Measurements from ENCODE around the gene HEPACAM. TPM values are rescaled to one million over a fixed set of nuclear protein-coding genes. Genes with fewer than 3 reads are reported as not detected.

HEPACAM gene
- total RNA-seq, 1 donor from 2014 or later: 3.4 TPM

Other genes starting within 250 kb of the HEPACAM start
- 0.98 TPM for gene NRGN, start 196.1 kb downstream of the HEPACAM start, total RNA-seq
- gene VSIG2, start 183.8 kb downstream of the HEPACAM start, total RNA-seq: 0.74 TPM
- gene ESAM, start 173.8 kb downstream of the HEPACAM start, total RNA-seq: 34.9 TPM
- gene MSANTD2, start 135.6 kb downstream of the HEPACAM start, total RNA-seq: 9.8 TPM
- gene ROBO3, start 70.6 kb downstream of the HEPACAM start, total RNA-seq: 18.9 TPM
- 39.8 TPM for gene ROBO4, start 38.2 kb downstream of the HEPACAM start, total RNA-seq
- not detected for gene HEPN1, start 16.8 kb downstream of the HEPACAM start, total RNA-seq
- gene CCDC15, start 18.2 kb upstream of the HEPACAM start, total RNA-seq: 2.9 TPM
- 22.6 TPM for gene SLC37A2, start 127.3 kb upstream of the HEPACAM start, total RNA-seq
- 12.8 TPM for gene TMEM218, start 175.6 kb upstream of the HEPACAM start, total RNA-seq
- 3.4 TPM for gene PKNOX2, start 228.7 kb upstream of the HEPACAM start, total RNA-seq

Measured in vagina (tissue), 1 donor.